ENCODE data around the gene ADD1.
"Not testable (repeated sequence)": the region's sequence is repeated elsewhere in the genome, so short reads cannot be mapped to it uniquely, and the experiment has no call there.

The ADD1 gene

DNA sequence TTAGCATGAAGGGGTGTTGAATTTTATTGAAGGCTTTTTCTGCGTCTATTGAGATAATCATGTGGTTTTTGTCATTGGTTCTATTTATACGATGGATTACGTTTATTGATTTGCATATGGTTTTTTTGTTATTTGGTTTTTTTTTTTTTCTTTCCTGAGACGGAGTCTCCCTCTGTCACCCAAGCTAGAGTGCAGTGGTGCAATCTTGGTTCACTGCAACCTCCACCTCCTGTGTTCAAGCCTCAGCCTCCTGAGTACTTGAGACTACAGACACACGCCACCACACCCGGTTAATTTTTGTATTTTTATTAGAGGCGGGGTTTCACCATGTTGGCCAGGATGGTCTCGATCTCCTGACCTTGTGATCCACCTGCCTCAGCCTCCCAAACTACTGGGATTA lies 75.1 kb downstream of the ADD1 start:
- DNase-seq (ENCODE audit: low read depth, low spot score), result not testable (repeated sequence)

DNA sequence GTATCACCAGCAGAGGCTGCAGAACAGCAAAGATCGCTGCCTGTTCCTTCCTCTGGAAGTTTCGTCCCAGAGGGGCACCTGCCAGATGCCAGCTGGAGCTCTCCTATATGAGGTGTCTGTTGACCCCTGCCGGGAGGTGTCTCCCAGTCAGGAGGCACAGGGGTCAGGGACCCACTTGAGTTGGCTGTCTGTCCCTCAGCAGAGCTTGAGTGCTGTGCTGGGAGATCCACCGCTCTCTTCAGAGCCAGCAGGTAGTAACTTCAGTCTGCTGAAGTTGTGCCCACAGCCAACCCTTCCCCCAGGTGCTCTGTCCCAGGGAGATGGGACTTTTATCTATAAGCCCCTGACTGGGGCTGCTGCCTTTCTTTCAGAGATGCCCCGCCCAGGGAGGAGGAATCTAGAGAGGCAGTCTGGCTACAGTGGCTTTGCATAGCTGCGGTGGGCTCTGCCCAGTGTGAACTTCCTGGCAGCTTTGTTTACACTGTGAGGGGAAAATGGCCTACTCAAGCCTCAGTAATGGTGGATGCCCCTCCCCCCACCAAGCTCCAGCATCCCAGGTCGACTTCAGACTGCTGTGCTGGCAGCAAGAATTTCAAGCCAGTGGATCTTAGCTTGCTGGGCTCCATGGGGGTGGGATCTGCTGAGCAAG lies 78.9 kb downstream of the ADD1 start:
- peak; percentile 93 for DNase-seq (ENCODE audit: low read depth, low spot score)

DNA sequence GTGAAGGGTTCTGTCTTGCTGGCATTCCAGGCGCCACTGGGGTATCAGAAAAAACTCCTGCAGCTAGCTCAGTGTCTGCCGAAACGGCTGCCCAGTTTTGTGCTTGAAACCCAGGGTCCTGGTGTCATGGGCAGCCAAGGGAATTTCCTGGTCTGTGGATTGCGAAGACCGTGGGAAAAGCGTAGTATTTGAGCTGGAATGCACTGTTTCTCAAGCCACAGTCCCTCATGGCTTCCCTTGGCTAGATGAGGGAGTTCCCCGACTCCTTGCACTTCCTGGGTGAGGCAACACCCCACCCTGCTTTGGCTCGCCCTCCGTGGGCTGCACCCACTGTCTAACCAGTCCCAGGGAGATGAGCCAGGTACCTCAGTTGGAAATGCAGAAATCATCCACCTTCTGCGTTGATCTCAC lies 79.5 kb downstream of the ADD1 start:
- peak; percentile 48 for DNase-seq (ENCODE audit: low read depth, low spot score)

DNA sequence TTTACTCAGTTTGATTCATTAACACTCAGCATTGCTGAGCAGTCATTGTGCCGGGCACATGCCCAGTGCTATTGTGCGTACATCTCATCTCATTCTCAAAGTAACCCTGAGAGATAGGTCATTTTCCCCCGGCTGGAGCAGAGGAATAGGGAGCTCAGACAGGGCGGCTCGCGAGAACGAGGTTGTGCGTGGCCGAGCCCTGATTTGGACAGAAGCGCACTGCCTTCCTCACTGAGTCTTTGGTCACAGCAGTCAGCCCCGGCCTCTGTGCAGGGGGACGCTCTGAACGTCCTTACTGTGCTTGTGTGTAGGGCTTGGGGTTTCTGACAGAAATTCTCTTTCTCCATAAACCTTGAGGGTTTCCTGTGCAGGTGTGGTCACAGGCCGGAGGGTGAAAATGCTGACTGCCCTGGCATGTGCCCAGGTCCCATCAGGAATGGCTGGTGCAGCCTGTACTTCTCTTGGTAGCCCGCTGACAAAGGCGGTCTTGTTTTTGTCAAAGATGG lies 80.1 kb downstream of the ADD1 start:
- DNase-seq (ENCODE audit: low read depth, low spot score), result no peak

DNA sequence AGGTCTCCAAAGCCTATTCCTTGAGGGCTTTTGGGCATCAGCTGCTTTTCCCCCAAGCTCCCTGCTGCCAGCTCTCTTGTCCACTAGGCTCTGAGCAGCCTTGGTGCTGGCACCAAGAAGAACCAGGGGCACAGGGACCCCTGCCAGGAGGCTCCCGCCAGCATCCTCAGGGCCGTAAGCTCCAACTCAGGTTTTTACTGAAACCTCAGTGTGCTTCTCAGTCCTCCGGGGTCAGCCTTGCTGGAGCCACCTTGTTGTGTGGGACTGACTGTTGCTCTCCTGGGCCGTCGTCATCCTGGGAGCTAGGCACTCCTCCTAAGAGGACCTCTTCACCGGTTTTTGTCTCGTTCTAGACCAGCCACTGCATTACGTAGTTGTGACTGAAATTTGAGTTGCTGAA lies 80.6 kb downstream of the ADD1 start:
- no peak for DNase-seq (ENCODE audit: low read depth, low spot score)

DNA sequence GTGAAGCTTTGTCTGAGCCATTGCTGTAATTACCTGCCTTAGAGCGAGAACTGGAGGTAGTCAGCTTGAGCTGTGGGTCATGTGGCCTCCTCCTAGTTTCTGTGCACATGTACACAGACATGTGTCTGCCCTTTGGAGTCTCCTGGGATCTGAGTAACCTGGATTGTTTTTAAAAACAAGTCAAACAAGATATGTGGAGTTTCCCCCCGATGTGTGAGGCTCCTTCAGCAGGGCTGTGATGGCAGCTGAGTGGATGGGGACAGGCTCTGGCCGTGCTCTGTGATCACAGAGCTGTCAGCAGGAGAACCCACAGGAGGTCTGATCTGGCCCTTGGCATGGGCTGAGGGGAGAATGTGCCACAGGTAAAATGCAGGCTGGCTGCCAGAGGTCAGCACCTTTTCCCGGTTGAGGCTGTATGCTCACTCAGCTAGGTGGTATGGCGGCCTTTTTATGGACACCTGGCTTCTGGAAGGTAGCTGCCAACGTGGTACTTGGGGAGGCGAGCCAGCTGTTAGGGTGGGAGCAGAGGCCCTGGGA lies 81.2 kb downstream of the ADD1 start:
- peak; percentile 37 for DNase-seq (ENCODE audit: low read depth, low spot score)

DNA sequence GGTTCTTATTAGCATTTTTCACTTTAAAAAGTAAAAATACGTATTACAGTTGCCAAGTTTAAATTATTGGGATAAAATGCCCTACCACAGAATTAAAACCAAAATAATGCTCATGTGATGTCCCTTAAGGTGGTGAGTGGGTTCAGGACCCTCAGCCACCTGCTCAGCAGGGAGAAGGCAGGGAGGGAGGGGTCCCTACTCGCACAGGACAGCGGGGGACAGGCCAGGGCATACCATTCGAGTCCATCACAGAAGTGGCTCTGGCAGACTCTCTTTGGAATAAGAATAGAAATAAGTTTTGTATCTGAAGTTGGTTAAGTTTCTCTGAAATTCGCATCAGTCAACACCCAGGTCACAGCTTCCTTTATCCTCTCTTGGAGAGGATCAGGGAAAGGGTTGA lies 81.9 kb downstream of the ADD1 start:
- DNase-seq (ENCODE audit: low read depth, low spot score), result no peak

DNA sequence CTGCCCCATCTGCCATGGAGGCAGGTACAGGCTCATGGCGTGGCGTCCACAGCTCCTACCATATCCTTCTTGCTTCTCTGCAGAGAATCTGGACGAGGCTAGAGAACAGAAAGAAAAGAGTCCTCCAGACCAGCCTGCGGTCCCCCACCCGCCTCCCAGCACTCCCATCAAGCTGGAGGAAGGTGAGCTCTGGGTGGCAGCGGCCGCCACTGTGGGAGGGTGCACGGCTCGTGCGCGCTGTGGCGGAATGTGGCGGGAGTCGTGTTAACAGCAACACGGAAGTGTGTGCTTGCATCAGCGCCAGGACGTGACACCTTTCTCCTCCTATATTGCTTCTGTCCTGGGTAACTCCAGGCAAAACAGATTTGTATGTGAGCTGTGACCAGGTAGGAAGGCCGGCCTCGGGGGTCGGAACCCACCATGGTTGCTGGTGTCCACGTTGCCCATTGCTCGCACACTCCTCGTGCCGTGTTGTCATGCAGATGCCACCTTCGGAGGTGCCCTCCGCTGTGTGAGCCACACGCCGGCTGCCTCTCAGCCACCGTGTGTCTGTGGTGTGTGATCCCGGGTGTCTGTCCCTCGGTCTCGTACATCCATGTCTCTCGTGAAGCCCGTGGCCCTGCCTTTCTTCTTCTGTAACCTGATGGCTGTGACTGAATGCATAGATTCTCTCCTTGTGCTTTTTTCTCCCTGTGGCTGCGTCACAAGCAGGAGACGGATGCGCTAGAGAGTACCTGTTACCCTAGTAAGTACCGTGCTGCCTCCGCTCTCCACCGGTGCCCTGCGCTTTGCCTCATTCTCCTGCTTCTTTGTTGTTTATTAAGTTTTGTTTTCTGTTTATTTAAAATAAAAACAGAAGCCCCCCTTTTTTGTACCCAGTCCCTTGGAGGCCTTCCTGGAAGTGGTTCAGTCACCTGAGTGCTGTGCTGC lies 82.6 kb downstream of the ADD1 start:
- DNase-seq (ENCODE audit: low read depth, low spot score), result no peak

DNA sequence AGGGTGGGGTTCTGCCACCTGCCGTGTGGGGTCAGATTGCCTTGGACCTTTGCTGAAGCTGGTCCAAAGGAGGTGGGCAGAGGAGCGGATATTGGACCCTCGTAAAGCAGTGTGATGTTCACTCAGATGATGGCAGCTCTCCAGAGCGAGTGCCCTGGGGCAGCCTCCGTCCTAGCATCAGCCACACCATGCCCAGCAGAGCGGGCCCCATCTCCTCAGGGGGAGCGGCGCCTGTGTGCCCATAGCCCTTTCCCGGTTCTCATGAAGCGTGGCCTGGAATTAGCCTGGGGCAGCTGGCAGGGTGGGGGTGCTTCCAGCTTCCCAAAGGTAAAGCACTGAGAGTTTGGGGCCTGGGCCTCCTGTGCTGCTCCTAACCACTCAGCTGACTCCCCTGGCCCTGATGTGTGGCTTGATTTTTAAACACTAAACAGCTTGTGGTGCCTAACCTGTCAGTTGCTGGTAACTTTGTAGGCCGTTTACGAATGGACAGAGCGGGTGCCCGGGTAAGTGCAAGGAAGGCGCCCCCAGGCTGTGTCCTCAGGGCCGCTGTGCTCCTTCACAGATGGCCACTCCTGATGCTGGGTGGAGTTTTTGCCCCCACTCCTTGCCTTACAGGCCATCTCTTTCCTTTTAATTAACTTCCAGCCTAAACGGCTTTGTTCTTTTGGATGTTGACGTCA lies 83.5 kb downstream of the ADD1 start:
- DNase-seq (ENCODE audit: low read depth, low spot score), result no peak

DNA sequence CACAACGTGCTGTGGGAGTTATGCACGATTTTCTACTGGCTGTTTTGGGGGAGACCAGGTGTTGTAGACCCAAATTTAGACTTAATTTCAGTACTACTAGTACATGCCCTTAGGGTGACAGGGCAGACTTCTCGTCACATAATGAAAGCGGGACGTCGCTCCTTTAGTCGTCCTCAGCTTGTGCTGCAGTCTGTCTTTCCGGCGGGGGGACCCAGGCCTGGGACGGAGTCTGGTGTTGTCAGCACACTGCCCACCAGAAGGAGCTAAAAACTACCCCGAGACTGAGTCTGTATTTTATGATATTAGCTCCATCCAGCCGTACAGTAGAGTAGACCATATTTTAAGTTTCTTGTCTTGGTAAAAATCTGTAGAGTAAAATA lies 84.0 kb downstream of the ADD1 start:
- DNase-seq (ENCODE audit: low read depth, low spot score), result no peak

DNA sequence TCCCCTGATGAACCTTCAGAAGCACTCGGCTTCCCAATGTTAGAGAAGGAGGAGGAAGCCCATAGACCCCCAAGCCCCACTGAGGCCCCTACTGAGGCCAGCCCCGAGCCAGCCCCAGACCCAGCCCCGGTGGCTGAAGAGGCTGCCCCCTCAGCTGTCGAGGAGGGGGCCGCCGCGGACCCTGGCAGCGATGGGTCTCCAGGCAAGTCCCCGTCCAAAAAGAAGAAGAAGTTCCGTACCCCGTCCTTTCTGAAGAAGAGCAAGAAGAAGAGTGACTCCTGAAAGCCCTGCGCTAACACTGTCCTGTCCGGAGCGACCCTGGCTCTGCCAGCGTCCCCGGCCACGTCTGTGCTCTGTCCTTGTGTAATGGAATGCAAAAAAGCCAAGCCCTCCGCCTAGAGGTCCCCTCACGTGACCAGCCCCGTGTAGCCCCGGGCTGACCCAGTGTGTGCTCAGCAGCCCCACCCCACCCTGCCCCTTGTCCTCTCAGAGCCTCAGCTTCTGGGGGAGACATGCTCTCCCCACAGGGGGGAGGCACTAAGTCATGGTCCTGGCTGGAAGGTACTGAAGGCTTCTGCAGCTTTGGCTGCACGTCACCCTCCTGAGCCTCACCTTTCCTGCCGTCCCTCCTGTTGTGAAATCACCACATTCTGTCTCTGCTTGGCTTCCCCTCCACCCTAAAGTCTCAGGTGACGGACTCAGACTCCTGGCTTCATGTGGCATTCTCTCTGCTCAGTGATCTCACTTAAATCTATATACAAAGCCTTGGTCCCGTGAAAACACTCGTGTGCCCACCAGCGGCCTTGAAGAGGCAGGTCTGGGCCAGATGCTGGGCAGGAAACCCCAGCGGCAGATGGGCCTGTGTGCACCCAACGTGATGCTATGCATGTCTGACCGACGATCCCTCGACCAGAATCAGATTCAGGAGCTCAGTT lies 84.9 kb downstream of the ADD1 start:
- DNase-seq (ENCODE audit: low read depth, low spot score), result peak; percentile 81

DNA sequence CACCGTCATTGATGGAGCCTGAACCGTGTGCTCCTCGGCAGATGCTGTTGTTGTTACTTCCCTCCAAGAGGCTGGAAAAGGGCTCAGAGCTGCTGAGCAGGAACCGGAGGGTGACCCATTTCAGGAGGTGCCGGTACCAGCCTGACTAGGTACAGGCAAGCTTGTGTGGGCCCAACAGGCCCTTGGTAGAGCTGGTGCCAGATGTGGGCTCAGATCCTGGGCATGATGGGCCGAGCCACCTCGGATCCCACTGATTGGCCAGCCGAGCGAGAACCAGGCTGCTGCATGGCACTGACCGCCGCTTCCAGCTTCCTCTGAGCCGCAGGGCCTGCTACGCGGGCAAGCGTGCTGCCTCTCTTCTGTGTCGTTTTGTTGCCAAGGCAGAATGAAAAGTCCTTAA lies 85.8 kb downstream of the ADD1 start:
- DNase-seq (ENCODE audit: low read depth, low spot score), result no peak

DNA sequence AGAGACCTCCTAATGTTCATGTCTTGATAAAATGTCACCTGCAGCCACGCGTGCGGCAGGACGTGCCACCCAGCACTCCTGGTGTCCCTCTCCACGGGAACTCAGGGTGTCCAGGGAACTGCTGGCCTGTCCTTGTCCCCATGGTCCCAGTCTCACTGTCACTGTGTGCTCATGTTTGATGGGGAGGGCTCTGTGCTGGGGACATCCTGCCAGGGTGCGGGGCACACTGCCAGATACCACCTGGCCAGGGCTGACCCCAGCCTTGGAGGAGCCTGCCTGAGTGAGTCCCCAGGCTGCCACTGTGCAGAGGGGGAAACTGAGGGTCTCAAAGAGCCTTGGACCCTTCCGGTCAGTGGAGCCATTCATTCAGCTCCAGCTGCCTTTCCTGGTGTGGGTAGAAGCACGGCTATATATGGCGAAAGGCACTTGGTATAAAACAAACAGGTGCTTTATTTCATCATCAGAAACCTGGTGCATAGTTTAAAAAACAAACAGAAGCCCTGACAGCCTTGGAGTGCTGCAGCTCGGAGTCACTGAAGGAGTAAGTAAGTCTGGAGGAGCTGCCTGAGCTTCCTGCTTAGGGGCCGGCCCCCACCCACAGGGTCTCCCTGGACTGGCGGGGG lies 86.6 kb downstream of the ADD1 start:
- no peak for DNase-seq (ENCODE audit: low read depth, low spot score)

DNA sequence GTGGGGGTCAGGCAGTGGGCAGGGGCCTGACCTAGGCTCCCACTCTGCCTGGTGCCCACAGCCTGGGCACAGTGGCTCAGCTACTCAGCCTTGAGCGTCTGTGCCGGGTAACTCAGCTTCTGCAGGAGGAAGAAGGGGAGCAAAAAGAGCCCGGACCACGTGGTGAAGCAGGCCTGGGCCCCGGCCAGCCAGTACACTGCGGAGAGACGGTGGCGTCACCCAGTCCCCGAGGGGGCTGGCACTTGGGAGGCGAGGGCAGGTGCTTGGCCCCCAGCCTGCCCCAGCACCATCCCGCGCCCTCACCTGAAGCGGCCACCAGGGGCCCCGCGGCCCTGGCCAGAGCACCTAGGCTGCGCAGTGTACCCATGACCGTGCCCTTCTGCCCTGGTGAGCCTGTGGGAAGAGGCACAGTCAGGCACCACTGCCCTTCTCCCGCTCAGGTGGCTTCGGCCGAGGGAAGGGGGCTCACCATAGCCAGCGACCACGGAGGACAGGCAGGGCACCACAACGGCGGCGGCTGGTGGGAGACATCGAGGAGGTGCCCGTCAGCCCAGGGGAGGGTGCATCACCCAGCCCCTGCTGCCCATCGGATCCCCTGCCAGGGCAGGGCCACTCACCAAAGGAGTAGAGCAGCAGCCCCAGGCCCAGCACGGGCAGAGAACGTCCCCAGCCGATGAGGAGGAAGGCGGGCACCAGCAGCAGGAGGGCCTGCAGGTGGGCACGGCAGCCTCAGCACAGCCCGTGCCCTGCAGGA lies 87.3 kb downstream of the ADD1 start:
- no peak for DNase-seq (ENCODE audit: low read depth, low spot score)

DNA sequence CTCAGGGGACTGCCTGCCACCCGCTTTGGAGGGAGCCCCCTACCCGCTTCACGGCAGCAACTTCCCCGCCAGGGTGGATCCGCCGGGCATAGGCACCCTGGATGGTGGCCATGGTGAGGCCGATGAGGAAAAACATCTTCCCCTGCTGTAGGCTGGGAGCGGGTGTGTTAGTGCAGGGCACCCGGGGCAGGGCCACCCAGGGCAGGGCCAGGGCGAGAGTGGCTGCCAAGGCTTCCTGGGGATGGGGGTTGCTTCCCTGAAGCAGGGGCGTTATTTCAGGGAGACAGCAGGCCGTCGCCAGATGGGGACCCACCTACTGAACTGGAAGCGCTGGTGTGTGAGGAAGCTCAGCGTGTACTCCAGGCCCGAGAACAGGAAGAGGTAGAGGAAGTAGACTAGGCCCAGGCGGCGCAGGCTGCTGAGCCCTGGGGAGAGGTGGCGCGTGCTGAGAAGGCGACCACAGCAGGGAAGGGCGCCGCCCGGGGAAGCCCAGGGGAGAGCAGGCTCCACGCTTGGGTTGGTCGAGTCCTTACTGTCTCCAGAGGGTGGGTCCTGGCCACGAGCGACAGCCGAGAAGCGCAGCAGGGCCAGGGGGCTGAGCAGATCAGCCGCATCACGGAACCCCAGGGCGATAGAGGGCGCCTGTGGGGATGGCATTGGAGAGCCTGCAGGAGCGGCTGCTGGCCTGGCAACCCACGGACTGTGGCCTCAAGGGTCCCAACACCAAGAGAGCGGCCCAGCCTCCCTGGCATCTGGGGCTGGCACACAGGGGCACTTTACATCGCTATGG lies 88.1 kb downstream of the ADD1 start:
- no peak for DNase-seq (ENCODE audit: low read depth, low spot score)

DNA sequence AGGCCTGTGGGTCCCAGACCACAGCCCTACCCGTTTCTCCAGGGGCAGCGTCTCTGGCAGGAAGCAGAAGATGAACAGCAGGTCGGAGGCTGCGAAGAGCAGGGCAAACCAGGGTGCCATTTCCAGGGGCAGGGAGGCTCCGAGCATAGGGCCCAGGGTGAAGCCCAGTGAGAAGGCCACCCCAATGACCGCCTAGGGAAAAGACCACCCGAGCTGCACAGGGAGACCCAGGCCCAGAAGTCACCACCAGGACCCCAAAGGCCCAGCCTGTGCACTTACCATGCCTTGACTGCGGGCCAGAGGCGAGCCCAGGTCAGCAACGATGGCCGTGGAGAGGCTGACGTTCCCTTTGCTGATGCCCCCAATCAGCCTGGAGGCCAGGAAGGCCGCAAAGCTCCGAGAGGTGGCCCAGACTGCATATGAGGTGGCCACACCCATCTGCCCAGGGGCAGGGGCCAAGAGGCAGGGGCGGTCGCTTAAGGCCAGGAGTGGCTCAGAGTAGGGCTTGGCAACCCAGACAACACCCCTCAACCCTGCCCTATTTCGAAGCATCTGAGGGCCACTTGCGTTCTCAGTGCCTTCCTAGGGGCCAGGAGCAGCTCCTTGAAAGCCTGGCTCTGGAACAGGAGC lies 88.8 kb downstream of the ADD1 start:
- DNase-seq (ENCODE audit: low read depth, low spot score), result no peak

DNA sequence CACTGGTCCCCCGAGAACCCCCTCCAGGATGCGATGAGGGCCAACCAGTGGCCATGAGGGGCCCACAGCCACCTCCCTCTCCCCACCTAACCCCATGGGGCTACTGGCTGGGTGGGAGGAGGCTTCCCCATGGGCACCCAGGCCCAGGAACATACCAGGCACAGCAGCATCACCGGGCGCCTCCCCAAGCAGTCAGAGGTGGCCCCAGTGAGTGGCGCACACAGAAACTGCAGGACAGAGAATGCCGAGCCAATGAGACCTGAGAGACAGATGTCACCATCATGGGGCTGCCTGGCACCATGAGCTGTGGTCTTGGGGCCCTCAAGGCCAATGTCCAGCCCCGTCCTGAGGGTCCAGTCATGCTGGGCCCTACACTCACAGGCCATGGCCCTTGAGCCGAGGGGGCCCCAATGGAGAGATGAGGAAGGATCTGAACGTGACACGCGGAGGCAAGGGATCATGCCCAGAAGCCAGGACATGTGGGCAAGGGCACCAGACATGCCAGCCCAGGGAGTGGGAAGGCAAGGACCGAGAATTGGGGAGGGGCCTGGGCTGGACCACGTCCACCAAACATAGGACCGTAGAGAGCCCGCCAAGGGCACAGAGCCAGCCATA lies 89.4 kb downstream of the ADD1 start:
- DNase-seq (ENCODE audit: low read depth, low spot score), result no peak

DNA sequence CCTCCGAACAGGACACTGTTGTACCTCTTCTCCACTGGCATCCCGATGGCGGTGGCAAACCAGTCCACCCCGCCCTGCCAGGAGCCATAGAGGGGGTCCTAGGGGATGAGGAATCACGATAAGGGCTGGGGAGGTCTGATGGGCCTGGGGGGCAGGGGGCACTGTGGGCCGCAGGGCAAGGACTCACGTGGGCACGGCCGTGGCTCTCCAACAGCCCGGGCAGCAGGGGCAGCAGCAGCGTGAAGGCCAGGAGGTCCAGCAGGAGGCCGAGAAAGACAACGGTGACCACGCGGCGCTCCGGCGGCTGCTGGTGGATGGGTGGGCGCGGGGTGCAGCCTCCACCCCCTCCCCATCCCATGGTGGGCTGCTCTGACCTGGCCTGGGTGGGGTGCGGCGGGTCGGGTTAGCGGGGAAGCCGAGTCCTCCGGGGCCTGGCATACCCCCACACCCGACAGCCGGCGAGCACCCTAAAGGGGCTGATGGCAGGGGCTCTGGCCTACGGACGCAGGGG lies 90.0 kb downstream of the ADD1 start:
- DNase-seq (ENCODE audit: low read depth, low spot score), result no peak

All from ELF-1 (cell line).